HepG2 (cell line): ENCODE data around the gene ADCY7. TPM values are rescaled to one million over a fixed set of nuclear protein-coding genes. Genes with fewer than 3 reads are reported as not detected.
A peak's percentile ranks its signal among the peaks of the same experiment; 100 is the strongest.

Source experiments
- ATAC-seq: fragments of 200-7000 bp; cut with Tn5 transposase; 3 replicates; pipeline ENCODE4 v1.9.1; 2020; ENCODE audit warnings: mild to moderate bottlenecking, moderate library complexity
- BruUV-seq: library from RNA; stranded (reverse); fragments of 400-500 nt; replicated peaks from 2 replicates; lab custom pipeline; 2021; lab: Mats Ljungman, UMichigan
- CTCF ChIA-PET: fragments of 300-600 bp; formaldehyde crosslinking; extraction: SDS; loops from one replicate; lab custom pipeline; 2021; ENCODE audit warnings: low total read pairs, inconsistent platforms, low intra/inter-chr PET ratio; lab: Yijun Ruan, JAX
- POLR2A ChIA-PET: fragments of 350-600 bp; sonication (Branson Sonifier 250); formaldehyde crosslinking; loops from one replicate; lab custom pipeline; 2020; ENCODE audit warnings: antibody characterized with exemption, inconsistent platforms; lab: Yijun Ruan, JAX
- DNase-seq: peaks from one replicate; pipeline ENCODE4 v3.0.0-alpha.2; 2015; ENCODE audit warnings: low spot score
- FAIRE-seq: peaks from 3 replicates; lab custom pipeline; 2011; peaks lifted over from hg19 to GRCh38; lab: Jason Lieb, UNC
- H2AFZ ChIP-seq: one replicate; pipeline ENCODE4 v1.6.1; 2011; ENCODE audit warnings: low read length, inconsistent platforms
- H3K27ac ChIP-seq: fragments of 300-600 bp; 3 replicates; pipeline ENCODE4 v1.8.0; 2011; ENCODE audit warnings: mixed run types, mild to moderate bottlenecking, mixed read lengths, low read length, inconsistent platforms; ENCODE audit not compliant: insufficient read depth; ENCODE audit errors: extremely low read length
- H3K27me3 ChIP-seq, 2 experiments: fragments of 200-600 bp in 1 of 2; 2 replicates in 1 of 2; 3 replicates in 1 of 2; pipeline versions ENCODE4 v1.6.0 to v1.8.0; 2011; ENCODE audit warnings: low read length in 2 of 2, mild to moderate bottlenecking in 2 of 2, moderate library complexity in 2 of 2, inconsistent platforms in 1 of 2; ENCODE audit not compliant: insufficient read depth in 2 of 2, control insufficient read depth in 1 of 2
- H3K36me3 ChIP-seq, 2 experiments: fragments of 200-600 bp in 1 of 2; replicated peaks in 1 of 2; 2 replicates in 1 of 2; 3 replicates in 1 of 2; pipeline versions ENCODE4 v1.5.1 to v1.8.0; 2011; ENCODE audit warnings: low read length in 2 of 2, inconsistent platforms in 1 of 2; ENCODE audit not compliant: insufficient read depth in 2 of 2, control insufficient read depth in 1 of 2
- H3K4me1 ChIP-seq: 2 replicates; pipeline ENCODE4 v1.5.1; 2012; ENCODE audit warnings: low read length, inconsistent platforms; ENCODE audit not compliant: insufficient read depth
- H3K4me2 ChIP-seq: 2 replicates; pipeline ENCODE4 v1.6.0; 2011; ENCODE audit warnings: low read depth, low read length, inconsistent platforms
- H3K4me3 ChIP-seq, 3 experiments: fragments of 200-600 bp in 1 of 3; sonication (generic), shearing (Covaris generic) in 1 of 3; replicated peaks in 1 of 3; 2 replicates each; pipeline ENCODE4 v1.5.1; 2011 to 2016; ENCODE audit warnings: low read length in 3 of 3, inconsistent platforms in 2 of 3, low read depth in 2 of 3, mild to moderate bottlenecking in 2 of 3, control low read depth in 1 of 3, mixed read lengths in 1 of 3; ENCODE audit not compliant: insufficient read depth in 1 of 3
- H3K79me2 ChIP-seq: one replicate; pipeline ENCODE4 v1.6.1; 2011; ENCODE audit warnings: low read length, inconsistent platforms; ENCODE audit not compliant: insufficient read depth
- H3K9ac ChIP-seq: 2 replicates; pipeline ENCODE4 v1.6.0; 2011; ENCODE audit warnings: mild to moderate bottlenecking, low read depth, low read length, inconsistent platforms; ENCODE audit not compliant: insufficient read depth
- H3K9me3 ChIP-seq: 2 replicates; pipeline ENCODE4 v1.5.1; 2012; ENCODE audit warnings: mild to moderate bottlenecking, low read length
- H4K20me1 ChIP-seq: 2 replicates; pipeline ENCODE4 v1.6.0; 2011; ENCODE audit warnings: inconsistent platforms, mild to moderate bottlenecking, low read length, moderate library complexity; ENCODE audit not compliant: insufficient read depth
- KDM1A ChIP-seq: IDR thresholded peaks from 2 replicates; pipeline ENCODE4 v1.6.1; 2016; ENCODE audit warnings: missing compliant biosample characterization
- MTF2 ChIP-seq: sonication (generic); formaldehyde crosslinking; IDR thresholded peaks from 2 replicates; pipeline ENCODE4 v1.5.0; 2020; ENCODE audit warnings: missing genetic modification reagents, borderline replicate concordance
- NR1H2 ChIP-seq: sonication (generic); formaldehyde crosslinking; IDR thresholded peaks from 2 replicates; pipeline ENCODE4 v1.8.1; 2022; ENCODE audit warnings: low read depth, missing genetic modification reagents, borderline replicate concordance
- U2AF2 ChIP-seq: fragments of 200-400 bp; formaldehyde crosslinking; IDR thresholded peaks from 2 replicates; pipeline ENCODE4 v1.6.1; 2017; ENCODE audit warnings: low read depth, mild to moderate bottlenecking, low read length
- ZMYM3 ChIP-seq: sonication (generic); formaldehyde crosslinking; IDR thresholded peaks from 2 replicates; pipeline ENCODE4 v1.5.1; 2020; ENCODE audit warnings: mild to moderate bottlenecking, missing genetic modification reagents
- ZNF121 ChIP-seq: sonication (generic); formaldehyde crosslinking; IDR thresholded peaks from 2 replicates; pipeline ENCODE4 v1.5.0; 2020; ENCODE audit warnings: mild to moderate bottlenecking, missing genetic modification reagents
- ZNF3 ChIP-seq: IDR thresholded peaks from 2 replicates; pipeline ENCODE4 v1.7.0; 2017; ENCODE audit warnings: inconsistent platforms
- WGBS: methylation state at CpG from one replicate; pipeline ENCODE4 v1.1.6; 2017; ENCODE audit warnings: low lambda C conversion rate; 5-methylcytosine and 5-hydroxymethylcytosine counted together
- in situ Hi-C: cut with HindIII; loops from 2 replicates; pipeline ENCODE4 v1.10.0; 2017; ENCODE audit warnings: low pct_unique_long_range_greater_than_20kb; ENCODE audit not compliant: extremely low pct_ligation_motif_present
- intact Hi-C: fragments of 100-400 bp; cut with micrococcal nuclease; formaldehyde crosslinking; loops from one replicate; pipeline ENCODE4 v1.10.0; 2022; ENCODE audit not compliant: unreplicated experiment
- polyA plus RNA-seq, 8 experiments: library from polyadenylated mRNA; depleted of rRNA in 3 of 8; stranded (reverse) in 7 of 8; unstranded in 1 of 8; fragments of >200 nt; fragmentation: Illumina TruSeq in 4 of 8; extraction: Trizol in 4 of 8; gene quantifications; 2 replicates each; pipeline versions ENCODE4 v1.2.1 to v1.2.3, GENCODE V29; 2011 to 2016; ENCODE audit warnings: low read depth in 4 of 8, missing spikeins in 1 of 8, mixed read lengths in 1 of 8; ENCODE audit not compliant: insufficient read depth in 1 of 8
- total RNA-seq, 5 experiments: library from RNA; depleted of rRNA; stranded (reverse); fragments of >200 nt; fragmentation: Illumina TruSeq; extraction: Trizol; gene quantifications; 2 replicates each; pipeline ENCODE4 v1.2.3, GENCODE V29; 2016; ENCODE audit warnings: low read depth in 1 of 5

ADCY7 gene
- total and polyA plus RNA-seq, 2 of the 13 experiments (the other 11 are each of a cell fraction or from before 2014, with no cell fraction given), result 2.2 to 4.3 TPM

DNA sequence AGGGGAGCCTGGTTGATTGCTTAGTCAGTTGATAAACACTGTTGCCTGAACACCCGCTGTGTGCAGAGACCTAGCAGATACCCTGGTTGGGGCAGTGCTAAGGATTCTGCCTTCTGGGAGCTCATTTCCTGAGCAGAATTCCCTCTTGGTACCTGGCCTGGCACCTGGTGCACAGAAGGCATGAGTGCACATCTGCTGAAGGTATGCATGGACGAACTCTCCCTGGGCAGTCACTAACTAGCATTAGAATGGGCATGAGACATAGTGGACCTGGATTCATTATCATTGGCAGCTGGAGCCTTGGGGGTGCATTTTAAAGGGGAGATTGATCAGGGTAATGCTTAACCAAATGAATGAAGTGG is 13.1 kb downstream of the ADCY7 start:
- BruUV-seq, result no TSS peak

DNA sequence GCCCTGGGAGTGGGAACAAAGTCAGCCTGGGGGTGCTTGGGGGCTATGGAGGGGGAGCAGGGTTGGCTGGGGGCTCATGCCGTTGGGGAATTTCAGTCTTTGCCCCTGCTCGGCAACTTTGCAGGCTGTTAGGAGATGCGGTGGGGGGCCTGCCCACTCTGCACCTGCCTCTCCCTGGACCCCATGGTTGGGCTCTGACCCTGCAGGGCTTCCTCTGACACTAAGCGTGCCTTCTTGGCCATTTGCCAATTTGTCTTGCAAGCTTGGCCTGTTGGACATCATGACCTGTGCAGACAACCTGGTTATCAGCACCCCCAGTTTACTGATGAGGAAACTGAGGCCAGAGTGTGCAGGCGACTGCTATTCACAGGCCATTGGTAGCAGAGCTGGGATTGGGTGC is 14.6 kb downstream of the ADCY7 start:
- ATAC-seq, result no peak
- Histone ChIP-seq H3K4me3 (no peak overlapping the region), H2AFZ (no peak overlapping the region), H3K27me3 (no peaks in the 10 kb centered on the region; a peak in 1 of 5 replicates), H4K20me1 (no peaks in the 10 kb centered on the region), H3K9ac (no peak overlapping the region), H3K9me3 (no peaks in the 10 kb centered on the region), H3K79me2 (no peaks in the 10 kb centered on the region), H3K36me3 (no peaks in the 10 kb centered on the region), H3K4me1 (peaks cover 50% of the 10 kb centered on the region), H3K27ac (no peak overlapping the region), H3K4me2 (no peak overlapping the region)
- FAIRE-seq, result no peak
- TF ChIP-seq ZNF121 (CRISPR knock-in tag) (peak; percentile 94), ZMYM3 (CRISPR knock-in tag) (0 out of 2 replicates have a peak, but pooled peaks have one; percentile 22), MTF2 (CRISPR knock-in tag) (no peak), NR1H2 (CRISPR knock-in tag) (no peak), KDM1A (0 out of 2 replicates have a peak, but pooled peaks have one; percentile 28)
- BruUV-seq, result no TSS peak
- in situ Hi-C loops (no loop called here), intact Hi-C loops (no loop called here)
- 82% methylated on average over 3 of the region's 5 CpGs for WGBS
- DNase-seq, result no peak
- ChIA-PET POLR2A (no interaction called here), CTCF (no interaction called here)

More for the DNA sequence above, 13.1 kb downstream of the ADCY7 start:
- peaks cover 36% of the 10 kb centered on the region for H3K4me1 ChIP-seq
- TF ChIP-seq ZNF3 (CRISPR knock-in tag) (0 out of 2 replicates have a peak, but pooled peaks have one; percentile 35), U2AF2 (no peak)
- TF ChIP-seq, all 625 proteins: peak for 1
- H3K4me2 ChIP-seq, result no peak overlapping the region
- peaks cover 1 to 9% of the 10 kb centered on the region in 2 experiments; a peak in 3 of 5 replicates for H3K27me3 ChIP-seq
- no peaks in the 10 kb centered on the region for H3K9me3 ChIP-seq
- CTCF ChIA-PET, result no interaction called here
- H3K79me2 ChIP-seq, result no peaks in the 10 kb centered on the region
- no peak overlapping the region for H3K4me3 ChIP-seq
- no peaks in the 10 kb centered on the region for H3K36me3 ChIP-seq
- no peak overlapping the region for H3K9ac ChIP-seq
- POLR2A ChIA-PET, result interaction anchor here (0.6 kb wide), 1 partner anchor 12 kb away, joined by 3 read pairs; no protein-coding TSS in a partner anchor
- no peak for DNase-seq
- in situ Hi-C loops, result no loop called here
- no peak for ATAC-seq
- H4K20me1 ChIP-seq, result no peaks in the 10 kb centered on the region
- H2AFZ ChIP-seq, result no peak overlapping the region
- intact Hi-C loops, result no loop called here
- no peak overlapping the region for H3K27ac ChIP-seq
- FAIRE-seq, result no peak
- 37% methylated on average over 2 of the region's 2 CpGs for WGBS
